GM11168 (cell line): ENCODE results near the gene MALSU1.

Experiments used
- in situ Hi-C: fragments of 300-500 bp; cut with MboI; formaldehyde crosslinking; loops from one replicate; pipeline ENCODE4 v1.12.0; 2022; ENCODE audit warnings: low sequenced_read_pairs; ENCODE audit not compliant: unreplicated experiment

The MALSU1 gene

GRCh38 chr7:23333671-23334246 is 34.6 kb downstream of the MALSU1 start:
- in situ Hi-C loops = no loop called here

- in situ Hi-C loops = no loop called here
Measured at GRCh38 chr7:23334482-23335056, 35.4 kb downstream of the MALSU1 start.

DNA sequence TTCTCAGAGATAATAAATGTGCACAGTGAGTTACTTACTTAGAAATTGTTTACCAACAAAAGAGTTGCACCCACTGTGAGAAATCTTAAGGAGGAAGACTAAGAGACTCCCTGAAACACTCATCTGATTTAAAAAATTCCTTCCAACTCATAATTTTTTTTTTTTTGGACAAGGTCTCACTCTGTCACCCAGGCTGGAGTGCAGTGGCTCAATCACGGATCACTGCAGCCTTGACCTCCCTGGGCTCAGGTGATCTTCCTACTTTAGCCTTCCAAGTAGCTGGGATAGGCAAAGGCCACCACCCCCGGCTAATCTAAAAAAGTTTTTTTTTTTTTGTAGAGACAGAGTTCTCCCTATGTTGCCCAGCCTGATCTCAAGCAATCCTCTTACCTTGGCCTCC is 36.0 kb downstream of the MALSU1 start:
- in situ Hi-C loops = no loop called here

GRCh38 chr7:23335621-23336020 is 36.5 kb downstream of the MALSU1 start:
- in situ Hi-C loops = no loop called here

- in situ Hi-C loops = no loop called here
Measured at GRCh38 chr7:23336086-23336485, 36.9 kb downstream of the MALSU1 start.

DNA sequence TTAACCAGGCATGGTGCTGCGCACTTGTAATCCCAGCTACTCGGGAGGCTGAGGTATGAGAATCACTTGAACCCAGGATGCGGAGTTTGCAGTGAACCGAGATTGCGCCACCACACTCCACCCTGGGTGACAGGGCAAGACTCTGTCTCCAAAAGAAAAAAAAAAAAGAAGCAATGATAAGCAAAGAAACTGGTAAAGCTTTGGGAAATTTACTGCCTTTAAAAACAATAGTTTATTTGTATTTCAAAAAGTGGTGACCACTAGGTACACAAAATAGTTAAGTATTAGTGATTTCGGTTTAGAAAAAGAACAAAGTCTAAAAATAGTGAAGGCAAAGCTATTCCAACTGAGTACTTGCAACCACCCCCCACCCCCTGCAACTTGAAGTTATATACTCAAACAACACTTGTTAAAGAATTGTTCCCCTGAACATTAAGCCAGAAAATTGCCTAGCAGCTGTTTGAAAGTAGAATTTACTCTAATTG is 37.7 kb downstream of the MALSU1 start:
- in situ Hi-C loops = no loop called here

DNA sequence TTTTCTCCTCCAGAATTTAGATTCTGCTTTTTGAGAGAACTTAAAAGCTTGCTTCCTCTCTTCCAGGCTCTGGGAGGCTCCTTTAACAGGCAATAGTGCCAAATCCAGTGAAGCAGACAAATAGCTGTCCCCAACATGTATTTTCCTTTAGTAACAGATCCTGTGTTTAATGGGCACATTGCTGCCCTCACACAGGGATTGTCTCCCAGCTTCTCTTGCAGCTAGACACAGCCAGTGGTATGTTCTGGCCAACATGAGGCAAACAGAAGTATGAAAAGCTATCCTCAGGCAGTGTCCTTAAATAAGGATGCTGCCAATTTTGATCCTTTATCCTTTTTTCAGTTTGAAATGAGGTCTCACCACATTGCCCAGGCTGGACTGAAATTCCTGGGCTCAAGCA is 38.2 kb downstream of the MALSU1 start:
- in situ Hi-C loops = no loop called here

DNA sequence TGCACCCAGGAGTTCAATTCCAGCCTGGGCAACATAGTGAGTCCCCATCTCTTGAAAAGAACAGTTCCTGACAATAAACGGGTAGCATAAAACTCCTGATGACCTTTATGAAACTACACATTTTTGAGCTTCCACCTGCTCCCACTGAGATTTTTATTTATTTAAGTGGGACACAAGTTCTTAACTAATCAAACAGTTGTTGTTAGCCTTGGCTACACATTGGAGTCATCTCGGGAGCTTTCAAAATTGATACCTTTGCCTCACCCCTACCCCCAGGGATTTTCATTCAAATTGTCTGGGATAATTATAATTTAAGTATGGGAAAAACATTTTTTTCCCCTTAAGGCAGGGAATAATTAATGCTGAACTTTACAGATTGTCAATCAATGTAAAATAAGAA is 39.3 kb downstream of the MALSU1 start:
- in situ Hi-C loops = no loop called here

DNA sequence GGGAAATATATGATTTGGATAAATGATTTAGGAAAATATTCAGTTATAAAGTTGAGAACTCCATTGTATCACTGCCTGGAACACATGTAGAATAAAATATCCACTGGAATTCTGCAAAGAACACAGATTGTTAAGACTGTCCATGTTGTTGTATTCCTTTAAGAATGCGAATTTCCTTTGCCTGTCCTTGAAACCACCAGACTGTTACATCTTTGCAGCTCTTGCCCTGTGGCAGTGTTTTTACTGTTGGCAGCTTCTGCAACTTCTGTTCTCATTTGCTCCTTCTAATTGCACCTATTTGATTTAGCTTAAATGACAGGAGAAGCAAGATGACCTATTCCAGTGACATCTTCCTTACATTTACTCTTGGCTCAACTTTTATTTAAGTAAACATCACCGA is 39.7 kb downstream of the MALSU1 start:
- in situ Hi-C loops = no loop called here

DNA sequence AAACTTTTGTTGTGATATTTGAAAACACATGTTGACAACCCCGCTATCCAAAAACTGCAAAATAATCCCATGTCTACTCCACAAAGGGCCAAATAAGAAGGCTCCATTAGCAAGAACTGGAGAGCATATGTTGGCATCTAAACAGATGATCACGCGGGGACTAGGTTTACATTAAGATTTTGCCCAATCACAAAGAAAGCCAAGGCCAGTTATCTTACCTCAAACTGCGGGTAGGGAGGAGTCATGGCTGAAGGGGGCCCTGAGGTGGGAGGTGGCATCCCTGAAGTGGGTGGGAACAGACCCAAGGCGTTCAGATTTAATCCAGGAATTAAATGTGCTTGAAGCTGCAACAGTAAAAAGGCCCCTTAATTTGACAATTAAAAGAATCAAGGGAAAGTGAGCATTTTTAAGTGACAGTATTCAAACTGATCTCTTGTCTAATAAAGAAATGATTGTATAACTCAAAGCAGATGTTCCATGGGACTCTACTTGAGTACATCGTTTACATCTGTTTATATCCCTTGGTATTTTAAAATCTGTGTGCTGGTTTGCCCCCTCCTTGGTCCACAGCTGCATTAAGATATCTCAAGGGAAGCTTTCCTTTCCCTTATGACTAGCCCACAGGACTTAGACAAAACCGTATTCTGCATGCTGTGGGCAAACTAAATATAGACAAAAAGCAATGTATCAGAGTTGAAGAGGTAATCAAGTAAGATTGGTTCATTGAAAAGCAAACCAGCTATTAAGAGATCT is 42.9 kb downstream of the MALSU1 start:
- in situ Hi-C loops = no loop called here

DNA sequence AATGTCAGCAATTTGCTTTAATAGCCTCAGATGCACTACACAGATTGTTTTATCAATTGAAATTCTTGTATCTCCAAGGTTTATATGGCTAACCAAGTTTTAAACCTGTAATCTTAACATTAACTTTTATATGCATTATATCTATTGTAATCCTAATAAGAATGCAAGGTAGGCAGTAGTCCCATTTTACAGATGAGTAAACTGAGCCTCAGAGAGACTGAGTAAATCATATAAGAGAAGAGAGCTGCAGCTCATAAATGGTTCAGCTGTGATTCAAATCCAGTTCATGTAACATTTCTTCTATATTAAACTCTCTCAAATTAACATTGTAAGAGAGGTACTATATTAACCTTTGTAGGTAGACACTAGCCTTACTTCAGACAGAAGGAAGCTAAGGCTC is 44.0 kb downstream of the MALSU1 start:
- in situ Hi-C loops = no loop called here

- in situ Hi-C loops = no loop called here
Measured at GRCh38 chr7:23343806-23344475, 44.8 kb downstream of the MALSU1 start.

DNA sequence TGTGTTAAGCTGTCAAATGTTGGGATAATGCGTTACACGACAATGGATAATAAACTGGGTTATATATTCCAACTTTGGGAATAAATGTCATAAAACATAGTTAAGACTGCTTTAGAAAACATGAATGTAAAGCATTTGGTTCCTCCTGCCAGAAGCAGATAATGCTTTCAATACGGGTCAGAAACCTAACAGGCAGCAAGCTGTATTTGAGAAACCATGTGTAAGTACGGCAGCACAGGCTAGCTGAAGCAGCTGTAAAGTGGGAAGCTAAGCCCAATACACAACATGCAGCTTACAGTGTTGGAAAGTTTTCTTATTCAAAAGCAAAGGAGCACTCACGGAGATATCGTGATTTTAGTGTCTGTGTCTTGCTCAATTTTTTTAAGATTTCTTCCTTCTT is 46.5 kb downstream of the MALSU1 start:
- in situ Hi-C loops = no loop called here

DNA sequence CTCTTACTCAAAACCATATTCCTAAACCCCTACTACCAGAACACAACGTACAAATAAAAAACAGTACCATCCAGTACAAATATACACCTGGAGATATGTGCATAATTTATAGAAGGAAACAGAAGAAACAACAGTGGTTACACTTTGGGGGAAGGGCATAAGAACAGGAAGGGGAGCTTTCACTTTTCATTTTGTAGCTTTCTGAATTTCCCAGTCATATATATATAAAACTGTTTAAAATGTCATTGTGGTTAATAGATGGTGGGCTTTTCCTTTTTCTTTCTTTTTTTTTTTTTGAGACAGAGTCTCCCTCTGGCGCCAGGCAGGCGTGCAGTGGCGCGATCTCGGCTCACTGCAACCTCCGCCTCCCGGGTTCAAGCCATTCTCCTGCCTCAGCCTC is 47.2 kb downstream of the MALSU1 start:
- in situ Hi-C loops = no loop called here

DNA sequence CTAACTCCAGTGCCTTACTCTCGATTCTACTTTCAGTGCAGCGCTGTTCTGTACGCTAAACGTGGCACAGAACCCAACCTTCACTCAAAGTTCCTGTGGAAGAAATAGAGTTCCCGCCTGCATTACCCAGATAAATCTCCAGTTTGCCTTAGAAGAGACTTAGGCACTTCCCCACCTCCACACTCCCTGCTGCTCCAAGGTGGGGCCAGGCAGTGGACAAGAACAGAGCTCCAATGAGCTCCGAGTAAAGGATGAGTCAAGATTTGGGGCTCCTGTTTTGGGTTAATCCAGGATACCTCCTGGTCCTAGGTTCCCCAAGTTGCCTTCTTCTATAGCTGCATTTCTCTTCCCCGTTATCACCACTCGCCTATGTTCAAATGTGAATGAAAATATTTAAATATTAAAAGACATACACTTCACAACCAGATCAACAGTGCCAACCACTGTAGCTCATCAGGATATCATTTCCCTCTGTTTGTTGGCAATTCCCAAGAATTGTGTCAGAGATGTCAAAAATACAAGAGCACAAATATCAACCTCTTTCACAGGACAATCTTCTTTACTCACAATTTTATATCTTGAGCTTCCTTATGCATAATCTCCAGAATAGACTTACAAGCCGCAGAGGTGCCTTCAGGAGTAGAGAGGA is 48.0 kb downstream of the MALSU1 start:
- in situ Hi-C loops = no loop called here

GRCh38 chr7:23347682-23348180 is 48.6 kb downstream of the MALSU1 start:
- in situ Hi-C loops = no loop called here

- in situ Hi-C loops = no loop called here
Measured at GRCh38 chr7:23349484-23350157, 50.5 kb downstream of the MALSU1 start.

- in situ Hi-C loops = no loop called here
Measured at GRCh38 chr7:23350466-23350865, 51.3 kb downstream of the MALSU1 start.

GRCh38 chr7:23353172-23353571 is 54.0 kb downstream of the MALSU1 start:
- in situ Hi-C loops = no loop called here

GRCh38 chr7:23356168-23356567 is 57.0 kb downstream of the MALSU1 start:
- in situ Hi-C loops = no loop called here
